ENCODE data around the gene RASGEF1C.

RASGEF1C gene

DNA sequence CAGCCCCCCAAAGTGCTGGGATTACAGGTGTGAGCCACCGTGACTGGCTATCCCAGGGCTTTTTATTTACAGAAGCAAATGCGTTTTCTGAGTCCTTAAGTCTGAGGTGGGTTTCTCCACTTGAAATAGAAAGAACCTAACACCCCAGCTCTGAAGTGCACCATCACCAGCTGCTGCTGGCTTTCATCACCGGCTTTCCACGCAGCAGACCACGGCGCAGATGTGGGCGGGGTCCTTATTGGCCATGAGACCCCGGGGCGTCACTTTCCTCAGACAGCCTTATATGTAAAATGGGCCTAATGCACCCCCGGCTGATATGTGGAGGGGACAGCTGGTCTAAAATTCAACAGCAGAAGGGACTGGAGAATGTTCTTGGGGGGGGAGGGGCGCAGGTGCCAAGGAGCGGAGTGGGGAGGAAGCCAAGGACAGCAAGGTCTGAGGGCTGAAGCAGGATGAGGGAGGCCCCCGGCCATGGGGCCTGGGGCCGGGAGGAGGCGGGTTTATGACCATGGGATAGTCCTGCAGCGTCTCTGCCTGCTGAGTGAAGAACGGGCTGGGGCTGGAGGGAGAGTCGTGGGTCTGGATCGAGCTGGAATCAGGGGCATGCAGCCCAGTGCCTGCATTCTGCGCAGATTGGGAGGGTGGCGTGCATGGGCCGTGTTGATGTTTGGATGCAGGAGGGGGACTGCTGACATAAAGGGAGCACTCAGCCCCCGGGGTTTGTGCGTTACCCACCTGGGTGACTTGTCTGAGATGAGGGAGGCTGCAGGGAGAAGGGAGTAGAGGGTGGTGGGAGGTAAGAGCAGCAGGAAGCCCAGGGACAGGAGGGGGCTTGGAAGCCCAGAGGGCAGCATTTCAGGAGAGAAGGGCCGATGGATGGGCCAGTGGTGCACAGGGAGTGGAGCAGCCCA is 30.2 kb downstream of the RASGEF1C start:
- Histone ChIP-seq H3K9me3 (ENCODE audit: insufficient read depth, low read depth, low read length) (no peaks in the 10 kb centered on the region), H3K9ac (ENCODE audit: low read depth, low read length) (no peak overlapping the region), H3K27ac (ENCODE audit: low read depth, low read length) (no peak overlapping the region), H3K4me3 (ENCODE audit: low read length) (no peak overlapping the region), H3K36me3 (ENCODE audit: insufficient read depth, low read length) (no peaks in the 10 kb centered on the region), H3K4me1 (ENCODE audit: insufficient read depth, low read length) (no peaks in the 10 kb centered on the region; the same call in 1 of the 2 replicates), H3K27me3 (ENCODE audit: insufficient read depth, low read length) (no peaks in the 10 kb centered on the region)
- 84% methylated on average over 25 of the region's 25 CpGs for WGBS

DNA sequence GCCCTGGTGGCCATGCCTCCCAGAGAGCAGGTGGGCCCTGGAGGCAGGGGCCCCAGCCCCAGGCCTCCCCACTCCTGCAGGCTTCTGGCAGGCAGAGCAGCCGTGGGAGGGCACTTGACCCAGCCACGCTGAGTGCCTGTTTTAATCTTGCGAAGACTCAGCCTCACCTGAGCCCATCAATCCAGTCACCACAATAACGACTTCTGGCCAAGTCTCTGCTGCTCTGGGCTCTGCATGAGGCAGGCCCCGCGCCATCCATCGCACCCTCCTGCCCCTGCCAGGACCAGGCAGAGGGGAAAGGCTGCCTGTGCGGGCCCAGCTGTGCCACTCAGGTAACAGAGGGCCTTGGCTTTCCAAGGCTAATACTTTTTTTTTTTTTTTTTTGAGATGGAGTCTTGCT is 32.8 kb downstream of the RASGEF1C start:
- no peak overlapping the region for H3K4me3 ChIP-seq (ENCODE audit: low read length)
- H3K9ac ChIP-seq (ENCODE audit: low read depth, low read length) = no peak overlapping the region
- no peaks in the 10 kb centered on the region; the same call in 1 of the 2 replicates for H3K4me1 ChIP-seq (ENCODE audit: insufficient read depth, low read length)
- WGBS = 97% methylated on average over 8 of the region's 8 CpGs
- H3K27ac ChIP-seq (ENCODE audit: low read depth, low read length) = no peak overlapping the region
- no peaks in the 10 kb centered on the region for H3K9me3 ChIP-seq (ENCODE audit: insufficient read depth, low read depth, low read length)
- no peaks in the 10 kb centered on the region for H3K27me3 ChIP-seq (ENCODE audit: insufficient read depth, low read length)
- no peaks in the 10 kb centered on the region for H3K36me3 ChIP-seq (ENCODE audit: insufficient read depth, low read length)

DNA sequence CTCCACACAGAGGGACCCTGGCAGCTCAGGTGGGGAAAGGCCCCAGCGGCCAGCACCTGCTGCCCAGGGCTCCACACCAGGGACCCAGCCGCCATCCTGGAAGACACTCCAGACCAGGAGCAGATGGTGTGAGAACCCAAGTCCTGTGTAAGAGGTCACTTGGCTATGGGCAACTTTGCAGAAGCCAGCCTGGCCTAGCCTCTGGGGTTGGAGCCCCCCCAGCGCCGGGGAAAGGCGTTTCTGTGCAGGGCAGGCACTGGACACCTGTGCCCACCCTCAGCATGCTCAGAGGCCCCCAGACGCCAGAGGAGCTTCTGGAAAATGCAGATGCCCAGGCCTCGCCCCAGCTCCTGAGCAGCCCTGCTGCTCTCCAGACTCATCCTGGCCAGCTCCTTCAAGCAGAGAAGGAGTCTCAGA is 34.0 kb downstream of the RASGEF1C start:
- Histone ChIP-seq H3K36me3 (ENCODE audit: insufficient read depth, low read length) (no peaks in the 10 kb centered on the region), H3K27ac (ENCODE audit: low read depth, low read length) (no peak overlapping the region), H3K4me1 (ENCODE audit: insufficient read depth, low read length) (no peaks in the 10 kb centered on the region; the same call in 1 of the 2 replicates), H3K9ac (ENCODE audit: low read depth, low read length) (no peak overlapping the region), H3K9me3 (ENCODE audit: insufficient read depth, low read depth, low read length) (no peaks in the 10 kb centered on the region), H3K27me3 (ENCODE audit: insufficient read depth, low read length) (no peaks in the 10 kb centered on the region), H3K4me3 (ENCODE audit: low read length) (no peak overlapping the region)
- 92% methylated on average over 7 of the region's 7 CpGs for WGBS

DNA sequence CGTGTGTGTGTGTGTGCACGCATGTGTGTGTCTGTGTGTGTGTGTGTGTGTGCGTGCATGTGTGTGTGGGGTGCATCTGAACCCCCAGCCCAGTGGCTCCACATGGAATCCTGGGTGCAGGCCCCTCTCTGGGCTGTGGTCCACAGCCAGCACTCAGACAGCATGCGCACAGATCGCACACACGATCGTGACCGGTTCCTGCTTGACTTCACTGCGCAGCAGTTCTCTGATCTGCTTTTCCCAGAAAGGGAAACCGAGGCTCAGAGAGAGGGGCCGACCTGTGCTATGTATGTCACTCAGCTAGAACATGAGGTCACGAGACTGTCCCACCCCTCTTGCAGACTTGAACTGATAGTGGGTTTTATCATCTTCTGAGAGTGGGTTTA is 34.4 kb downstream of the RASGEF1C start:
- Histone ChIP-seq H3K9ac (ENCODE audit: low read depth, low read length) (no peak overlapping the region), H3K9me3 (ENCODE audit: insufficient read depth, low read depth, low read length) (no peaks in the 10 kb centered on the region), H3K4me3 (ENCODE audit: low read length) (no peak overlapping the region), H3K27me3 (ENCODE audit: insufficient read depth, low read length) (no peaks in the 10 kb centered on the region), H3K27ac (ENCODE audit: low read depth, low read length) (no peak overlapping the region), H3K36me3 (ENCODE audit: insufficient read depth, low read length) (no peaks in the 10 kb centered on the region), H3K4me1 (ENCODE audit: insufficient read depth, low read length) (no peaks in the 10 kb centered on the region; the same call in 1 of the 2 replicates)
- 94% methylated on average over 12 of the region's 12 CpGs for WGBS

DNA sequence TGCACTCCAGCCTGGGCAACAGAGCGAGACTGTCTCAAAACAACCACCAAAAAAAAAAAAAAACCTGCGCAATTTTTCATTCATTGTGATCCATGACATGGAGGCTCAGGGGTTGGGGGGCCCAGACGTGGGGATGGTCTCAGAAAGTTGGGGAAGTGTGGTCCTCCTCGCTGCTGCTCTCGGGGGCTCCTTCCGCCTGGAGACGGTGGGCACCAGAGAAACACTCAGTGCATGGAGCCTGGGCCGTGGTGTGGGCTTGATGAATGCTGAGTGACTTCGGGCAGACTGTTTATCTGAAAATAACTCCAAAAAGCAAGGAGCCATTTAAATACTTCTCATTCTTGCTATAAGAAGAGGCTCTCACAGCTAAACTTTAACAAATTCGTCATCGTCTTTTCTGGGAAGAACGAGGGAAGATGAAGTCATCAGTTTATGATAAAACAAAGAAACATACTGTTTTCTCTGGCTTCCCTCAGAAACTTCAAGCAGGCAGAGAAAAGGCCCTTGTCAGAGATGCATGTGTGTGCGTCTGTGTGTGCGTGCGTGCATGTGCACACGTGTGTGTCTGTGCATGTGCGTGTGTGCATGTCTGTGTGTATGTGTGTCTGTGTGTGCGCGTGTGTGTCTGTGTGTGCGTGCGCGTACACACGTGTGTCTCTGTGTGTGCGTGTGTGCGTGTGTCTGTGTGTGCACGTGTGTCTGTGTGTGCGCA is 35.0 kb downstream of the RASGEF1C start:
- 94% methylated on average over 27 of the region's 27 CpGs for WGBS
- no peak overlapping the region for H3K27ac ChIP-seq (ENCODE audit: low read depth, low read length)
- H3K9ac ChIP-seq (ENCODE audit: low read depth, low read length) = no peak overlapping the region

DNA sequence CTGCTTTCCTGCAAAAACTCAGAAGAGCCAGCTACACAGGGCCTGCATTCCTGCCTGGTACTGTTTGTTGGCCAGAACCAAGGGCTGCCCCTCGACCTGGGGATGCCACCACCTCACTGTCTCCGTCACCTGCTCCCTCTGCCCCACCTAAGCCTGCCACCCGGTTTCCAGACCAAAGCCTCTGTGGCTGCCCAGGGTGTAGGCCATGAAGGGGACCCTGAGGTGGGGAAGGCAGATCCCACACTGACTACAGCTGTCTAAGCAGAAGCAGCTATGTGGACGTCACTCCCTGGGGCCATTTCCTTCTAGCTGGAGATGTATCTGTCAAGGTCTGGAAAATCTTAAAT is 35.8 kb downstream of the RASGEF1C start:
- Histone ChIP-seq H3K4me1 (ENCODE audit: insufficient read depth, low read length) (peaks cover 10% of the 10 kb centered on the region; the same call in 1 of the 2 replicates), H3K4me3 (ENCODE audit: low read length) (no peak overlapping the region), H3K36me3 (ENCODE audit: insufficient read depth, low read length) (no peaks in the 10 kb centered on the region), H3K27me3 (ENCODE audit: insufficient read depth, low read length) (no peaks in the 10 kb centered on the region), H3K9me3 (ENCODE audit: insufficient read depth, low read depth, low read length) (no peaks in the 10 kb centered on the region), H3K27ac (ENCODE audit: low read depth, low read length) (no peak overlapping the region), H3K9ac (ENCODE audit: low read depth, low read length) (no peak overlapping the region)
- 88% methylated on average over 4 of the region's 4 CpGs for WGBS

More for the DNA sequence above, 35.0 kb downstream of the RASGEF1C start:
- Histone ChIP-seq H3K4me3 (ENCODE audit: low read length) (no peak overlapping the region), H3K27me3 (ENCODE audit: insufficient read depth, low read length) (no peaks in the 10 kb centered on the region), H3K9me3 (ENCODE audit: insufficient read depth, low read depth, low read length) (no peaks in the 10 kb centered on the region), H3K36me3 (ENCODE audit: insufficient read depth, low read length) (no peaks in the 10 kb centered on the region), H3K4me1 (ENCODE audit: insufficient read depth, low read length) (peaks cover 3% of the 10 kb centered on the region; the same call in 1 of the 2 replicates)

DNA sequence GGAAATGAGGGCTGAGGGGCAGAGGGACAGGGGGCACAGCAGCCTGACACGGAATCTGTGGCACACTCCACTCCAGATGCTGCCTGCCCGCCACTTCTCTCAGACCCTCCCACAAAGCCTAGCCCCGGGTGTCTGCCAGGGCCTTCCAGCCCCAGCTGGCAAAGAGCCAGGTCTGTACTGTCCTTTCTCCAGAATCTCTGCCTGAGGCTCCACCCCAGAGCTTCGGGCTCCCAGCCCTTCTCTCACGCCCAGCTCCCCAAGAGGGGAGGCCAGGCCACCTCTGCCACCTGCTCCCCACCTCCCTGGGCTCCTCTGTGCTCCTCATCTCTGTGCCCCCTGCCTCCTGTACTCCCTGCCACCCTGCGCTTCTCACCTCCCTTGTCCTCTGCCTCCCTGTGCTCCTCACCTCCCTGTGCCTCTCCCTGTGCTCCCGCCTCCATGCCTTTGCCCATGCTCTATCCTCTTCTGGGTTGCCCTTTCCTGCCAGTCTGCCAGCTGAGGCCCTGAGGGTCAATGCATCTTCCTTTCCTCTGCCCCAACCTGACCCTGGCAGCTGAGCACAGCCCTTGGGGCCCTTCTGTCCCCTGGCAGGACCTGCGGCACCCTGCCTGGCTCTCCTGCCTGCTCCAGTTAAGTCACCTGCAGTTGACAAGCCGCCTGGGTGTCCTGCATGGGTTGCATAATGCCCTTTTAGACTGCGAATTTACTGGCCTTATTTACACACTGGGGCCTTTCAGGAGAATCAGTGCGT is 36.4 kb downstream of the RASGEF1C start:
- Histone ChIP-seq H3K27me3 (ENCODE audit: insufficient read depth, low read length) (no peaks in the 10 kb centered on the region), H3K9me3 (ENCODE audit: insufficient read depth, low read depth, low read length) (no peaks in the 10 kb centered on the region), H3K27ac (ENCODE audit: low read depth, low read length) (no peak overlapping the region), H3K9ac (ENCODE audit: low read depth, low read length) (no peak overlapping the region), H3K4me3 (ENCODE audit: low read length) (no peak overlapping the region), H3K4me1 (ENCODE audit: insufficient read depth, low read length) (peaks cover 11% of the 10 kb centered on the region; the same call in 1 of the 2 replicates), H3K36me3 (ENCODE audit: insufficient read depth, low read length) (no peaks in the 10 kb centered on the region)
- 91% methylated on average over 11 of the region's 11 CpGs for WGBS

DNA sequence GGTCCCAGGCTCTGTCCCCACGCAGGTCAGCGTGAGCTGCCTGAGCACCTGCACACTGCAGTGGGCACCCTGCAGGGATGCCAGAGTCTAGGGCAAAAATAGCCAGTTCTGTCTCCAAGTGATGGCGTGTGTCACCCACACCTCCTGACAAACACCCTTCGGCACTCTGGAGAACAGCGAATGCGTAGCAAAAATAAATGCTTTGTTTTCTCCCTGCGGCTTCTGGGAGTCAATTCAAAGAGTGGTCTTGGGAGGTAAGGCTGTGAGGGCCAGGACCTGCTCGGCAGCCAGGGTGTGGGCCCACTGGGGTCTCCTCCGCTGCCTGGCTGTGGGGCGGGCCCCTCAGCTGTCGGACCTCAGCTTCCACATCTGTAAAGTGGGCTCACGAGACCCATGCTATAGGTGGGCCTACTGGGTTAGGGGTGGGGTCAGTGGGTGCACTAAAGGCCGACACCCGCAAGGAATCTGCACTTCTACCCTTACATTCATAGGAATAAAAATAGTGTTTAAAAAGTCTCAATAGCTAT is 37.4 kb downstream of the RASGEF1C start:
- H3K4me3 ChIP-seq (ENCODE audit: low read length) = no peak overlapping the region
- no peaks in the 10 kb centered on the region for H3K9me3 ChIP-seq (ENCODE audit: insufficient read depth, low read depth, low read length)
- no peaks in the 10 kb centered on the region for H3K27me3 ChIP-seq (ENCODE audit: insufficient read depth, low read length)
- no peak overlapping the region for H3K27ac ChIP-seq (ENCODE audit: low read depth, low read length)
- no peaks in the 10 kb centered on the region for H3K36me3 ChIP-seq (ENCODE audit: insufficient read depth, low read length)
- 95% methylated on average over 12 of the region's 14 CpGs for WGBS
- H3K9ac ChIP-seq (ENCODE audit: low read depth, low read length) = no peak overlapping the region
- peaks cover 11% of the 10 kb centered on the region; the same call in 1 of the 2 replicates for H3K4me1 ChIP-seq (ENCODE audit: insufficient read depth, low read length)

DNA sequence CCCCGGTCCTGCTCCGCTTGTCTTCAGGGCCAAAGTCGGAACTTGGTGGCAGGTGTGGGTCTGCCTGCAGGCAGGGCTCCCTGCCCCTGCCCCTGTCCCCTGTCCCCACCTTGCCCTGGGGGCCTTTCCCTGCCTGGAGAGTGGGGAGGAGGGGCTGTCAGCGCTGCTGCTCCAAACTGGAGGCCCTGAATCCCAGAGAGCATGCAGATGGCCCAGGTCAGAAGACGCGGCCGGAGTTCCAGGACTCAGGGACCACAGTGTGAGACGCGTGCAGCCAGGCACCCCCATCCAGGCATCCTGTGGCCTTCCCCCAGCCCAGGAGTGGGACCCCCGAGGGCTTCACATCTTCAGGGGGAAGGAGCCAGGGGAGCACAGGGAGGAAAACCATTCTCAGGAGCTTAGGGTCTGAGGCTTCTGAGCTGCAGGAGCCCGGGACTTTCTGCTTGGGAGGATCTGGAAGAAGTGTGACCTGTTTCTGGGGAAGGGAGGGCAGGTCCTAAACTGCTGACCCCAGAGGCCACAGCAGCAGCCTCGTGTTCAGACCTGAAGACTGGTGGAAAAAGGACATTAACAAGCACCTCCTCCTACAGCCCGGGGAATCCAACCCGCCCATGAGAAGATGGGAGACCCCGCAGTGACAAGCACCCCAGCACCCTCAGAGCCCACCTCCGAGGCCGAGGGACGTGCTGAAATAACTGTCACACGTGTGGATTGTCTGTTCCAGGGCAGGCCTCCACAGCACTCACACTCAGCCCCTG is 38.0 kb downstream of the RASGEF1C start:
- 92% methylated on average over 19 of the region's 19 CpGs for WGBS
- Histone ChIP-seq H3K27ac (ENCODE audit: low read depth, low read length) (no peak overlapping the region), H3K9ac (ENCODE audit: low read depth, low read length) (no peak overlapping the region), H3K4me3 (ENCODE audit: low read length) (no peak overlapping the region), H3K4me1 (ENCODE audit: insufficient read depth, low read length) (peaks cover 11% of the 10 kb centered on the region; the same call in 1 of the 2 replicates), H3K9me3 (ENCODE audit: insufficient read depth, low read depth, low read length) (no peaks in the 10 kb centered on the region), H3K27me3 (ENCODE audit: insufficient read depth, low read length) (no peaks in the 10 kb centered on the region), H3K36me3 (ENCODE audit: insufficient read depth, low read length) (no peaks in the 10 kb centered on the region)

DNA sequence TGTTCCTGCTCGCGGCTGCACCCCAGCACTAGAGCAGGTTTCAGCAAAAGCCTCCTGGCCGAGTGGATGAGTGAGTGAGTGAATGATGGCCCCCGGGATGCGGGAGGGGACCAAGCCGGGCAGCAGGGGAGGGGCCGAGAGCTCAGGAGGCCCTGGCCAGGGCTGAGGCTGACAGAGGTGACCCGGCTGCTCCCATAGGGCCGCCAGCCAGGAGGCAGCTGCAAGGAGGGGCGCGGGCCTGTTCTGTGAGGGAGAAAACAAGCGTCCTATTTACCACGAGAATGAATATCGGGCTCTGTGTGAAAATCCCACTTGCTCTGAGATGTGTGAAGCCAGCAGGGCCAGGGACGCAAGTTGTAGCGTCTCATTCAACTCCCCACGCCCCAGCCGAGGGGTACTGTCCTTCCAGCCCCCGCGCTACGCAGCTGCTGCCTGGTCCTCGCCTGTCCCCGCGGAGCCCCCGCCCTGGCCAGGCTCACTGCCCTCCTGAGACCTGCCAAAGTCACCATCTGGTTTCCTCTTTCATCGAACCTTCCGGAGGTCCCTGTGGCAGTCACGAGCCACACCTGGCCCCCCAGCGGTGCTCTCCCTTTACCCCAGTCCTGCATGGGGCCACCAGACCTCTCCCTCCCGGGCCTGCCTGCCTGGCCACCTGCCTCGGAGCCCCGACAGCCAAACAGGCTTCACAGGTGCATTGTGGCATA is 38.8 kb downstream of the RASGEF1C start:
- Histone ChIP-seq H3K9ac (ENCODE audit: low read depth, low read length) (no peak overlapping the region), H3K4me3 (ENCODE audit: low read length) (no peak overlapping the region), H3K36me3 (ENCODE audit: insufficient read depth, low read length) (no peaks in the 10 kb centered on the region), H3K4me1 (ENCODE audit: insufficient read depth, low read length) (peaks cover 11% of the 10 kb centered on the region; the same call in 1 of the 2 replicates), H3K9me3 (ENCODE audit: insufficient read depth, low read depth, low read length) (no peaks in the 10 kb centered on the region), H3K27ac (ENCODE audit: low read depth, low read length) (no peak overlapping the region), H3K27me3 (ENCODE audit: insufficient read depth, low read length) (no peaks in the 10 kb centered on the region)
- WGBS = 80% methylated on average over 32 of the region's 32 CpGs
